ENCODE results near the gene ZSWIM6. TPM values are rescaled to one million over a fixed set of nuclear protein-coding genes. Genes with fewer than 3 reads are reported as not detected.

The ZSWIM6 gene
- total RNA-seq, 1 donor from 2014 or later, result 48.5 TPM

GRCh38 chr5:61519728-61520277 lies 187.7 kb downstream of the ZSWIM6 start:
- DNase-seq (ENCODE audit: low spot score in 2 of 2), result no peak
- no peak for FAIRE-seq

- no peak for DNase-seq (ENCODE audit: low spot score in 2 of 2)
- no peak for FAIRE-seq
Observed at GRCh38 chr5:61523073-61523472, 191.0 kb downstream of the ZSWIM6 start.

DNA sequence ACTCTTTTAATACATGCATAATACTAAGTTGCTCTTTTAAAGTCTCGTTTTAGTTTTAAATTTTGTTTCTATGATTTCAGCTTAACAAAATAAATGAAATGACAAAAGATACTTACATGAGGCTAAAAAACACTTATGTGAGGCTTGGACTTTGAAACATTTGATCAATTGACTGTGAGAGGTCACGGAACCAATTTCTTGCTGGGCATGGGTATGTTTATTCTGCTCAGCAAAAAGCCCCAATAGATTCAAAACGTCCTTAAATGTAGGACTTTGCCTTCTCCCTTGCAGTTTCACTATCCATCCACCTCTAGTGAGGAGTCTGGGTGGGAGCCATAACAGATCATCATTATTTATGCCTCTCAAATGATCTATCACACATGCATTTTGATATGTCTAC lies 191.9 kb downstream of the ZSWIM6 start:
- no peak for DNase-seq (ENCODE audit: low spot score in 2 of 2)
- FAIRE-seq, result no peak

GRCh38 chr5:61525512-61526206 lies 193.6 kb downstream of the ZSWIM6 start:
- FAIRE-seq (no peak), DNase-seq (ENCODE audit: low spot score in 2 of 2) (no peak)

DNA sequence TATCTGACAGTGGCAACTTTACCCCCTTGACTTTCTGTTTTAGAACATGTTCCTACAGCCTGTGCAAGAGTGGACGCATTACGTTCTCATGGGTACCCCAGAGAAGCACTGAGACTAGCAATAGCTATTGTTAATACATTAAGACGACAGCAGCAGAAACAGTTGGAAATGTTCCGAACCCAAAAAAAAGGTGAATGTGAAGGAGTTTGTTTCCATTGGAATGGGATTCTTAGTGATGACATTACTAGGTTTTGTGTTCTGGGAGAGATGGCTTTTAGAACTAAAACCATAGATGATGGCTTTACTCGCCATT lies 194.1 kb downstream of the ZSWIM6 start:
- FAIRE-seq (no peak), DNase-seq (ENCODE audit: low spot score in 2 of 2) (no peak)

DNA sequence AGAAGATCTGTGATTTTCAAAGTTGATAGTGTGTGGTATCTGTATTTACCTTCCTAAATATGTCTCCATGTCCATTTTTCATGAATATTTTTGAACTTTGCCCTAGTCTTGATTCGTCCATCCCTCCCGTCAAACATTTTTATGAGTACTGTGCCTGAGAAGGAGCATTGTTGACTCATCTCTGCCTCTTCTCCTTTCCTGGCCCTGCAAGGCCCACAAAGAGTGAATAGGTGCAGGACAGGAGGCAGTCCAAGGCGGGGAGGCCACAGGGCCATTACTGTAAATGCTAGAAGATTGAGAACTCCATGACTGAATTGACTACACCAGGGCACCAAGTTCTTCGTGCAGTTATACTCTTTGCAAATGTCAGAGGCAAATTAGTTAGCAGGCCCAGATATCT lies 200.9 kb downstream of the ZSWIM6 start:
- no peak for DNase-seq (ENCODE audit: low spot score in 2 of 2)
- no peak for FAIRE-seq

GRCh38 chr5:61534481-61535267 lies 202.6 kb downstream of the ZSWIM6 start:
- DNase-seq (ENCODE audit: low spot score in 2 of 2) (no peak), FAIRE-seq (no peak)

DNA sequence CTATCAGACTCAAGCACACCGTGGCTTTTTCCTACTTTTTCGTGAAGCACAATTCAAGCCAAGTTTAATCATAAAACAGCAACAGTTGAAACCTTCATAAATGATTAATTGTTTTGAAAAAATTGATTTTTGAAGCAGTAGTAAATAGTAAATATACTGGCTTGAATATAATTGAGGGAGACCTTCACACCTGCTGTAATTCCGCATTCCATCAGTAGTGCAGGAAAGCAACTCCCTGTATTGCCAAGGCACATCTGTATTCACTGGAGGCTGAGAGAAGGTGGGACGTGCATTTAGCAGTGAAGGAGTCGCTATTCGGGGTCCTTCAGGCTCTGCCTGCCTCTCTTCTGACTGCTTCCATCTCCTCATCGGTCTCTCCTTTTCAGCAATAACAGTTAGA lies 203.8 kb downstream of the ZSWIM6 start:
- DNase-seq (ENCODE audit: low spot score in 2 of 2) (no peak), FAIRE-seq (no peak)

DNA sequence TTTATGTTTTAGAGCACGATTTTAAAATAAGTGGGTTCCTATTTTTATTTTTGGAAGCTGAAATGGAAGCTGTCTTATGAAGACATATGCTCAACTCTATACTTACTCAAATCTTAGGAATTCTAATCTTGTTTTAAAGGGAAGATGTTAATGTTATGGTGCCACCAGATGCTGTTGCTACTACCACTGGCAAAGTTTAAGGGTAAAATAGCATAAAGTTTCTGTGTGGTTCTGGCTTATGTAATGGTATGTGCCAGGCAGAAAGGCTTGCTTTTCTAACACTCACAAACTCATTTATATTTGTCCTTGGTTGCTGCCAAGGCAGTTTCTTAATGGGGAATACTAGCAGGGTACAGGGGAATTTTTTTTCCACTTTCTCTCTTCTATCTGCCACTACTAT lies 204.9 kb downstream of the ZSWIM6 start:
- FAIRE-seq, result no peak
- no peak for DNase-seq (ENCODE audit: low spot score in 2 of 2)

DNA sequence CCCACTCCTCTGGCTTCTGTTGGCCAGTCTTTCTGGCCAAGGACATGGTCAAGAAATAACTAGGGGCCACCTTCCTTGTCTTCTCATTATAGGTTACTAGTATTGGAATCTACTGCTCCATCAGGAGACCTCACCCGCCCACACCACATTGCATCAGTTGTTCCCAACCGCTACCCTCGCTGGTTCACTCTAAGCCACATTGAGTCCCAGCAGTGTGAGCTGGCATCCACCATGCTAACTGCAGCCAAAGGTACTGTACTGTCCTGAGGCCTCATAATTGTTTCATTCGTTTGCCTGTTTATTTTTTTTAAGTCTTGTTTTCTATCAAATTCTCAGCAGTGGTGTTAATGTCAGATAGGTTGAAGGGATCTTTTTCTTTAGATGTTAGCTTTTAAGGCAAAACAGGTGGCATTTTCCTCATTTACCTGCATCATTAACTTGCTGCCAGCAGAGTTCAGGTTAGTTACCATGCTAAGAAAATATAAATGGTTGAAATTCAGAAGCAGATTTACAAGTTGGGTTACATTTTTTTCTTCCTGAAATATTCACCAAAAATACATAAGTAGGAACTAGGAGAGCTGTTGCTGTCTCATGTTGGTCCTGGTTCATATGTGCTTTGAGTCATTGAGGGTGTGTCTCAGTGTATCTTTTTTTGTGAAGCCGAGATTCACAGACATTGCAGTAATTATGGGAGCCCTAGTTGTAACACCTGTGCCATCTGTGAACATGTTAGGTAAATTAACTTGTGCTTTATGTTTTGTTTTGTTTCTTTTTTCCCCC lies 206.9 kb downstream of the ZSWIM6 start:
- no peak for DNase-seq (ENCODE audit: low spot score in 2 of 2)
- FAIRE-seq, result no peak

- DNase-seq (ENCODE audit: low spot score in 2 of 2) (no peak), FAIRE-seq (no peak)
Observed at GRCh38 chr5:61549530-61549929, 217.5 kb downstream of the ZSWIM6 start.

GRCh38 chr5:61551637-61552313 lies 219.7 kb downstream of the ZSWIM6 start:
- FAIRE-seq (no peak), DNase-seq (ENCODE audit: low spot score in 2 of 2) (no peak)

DNA sequence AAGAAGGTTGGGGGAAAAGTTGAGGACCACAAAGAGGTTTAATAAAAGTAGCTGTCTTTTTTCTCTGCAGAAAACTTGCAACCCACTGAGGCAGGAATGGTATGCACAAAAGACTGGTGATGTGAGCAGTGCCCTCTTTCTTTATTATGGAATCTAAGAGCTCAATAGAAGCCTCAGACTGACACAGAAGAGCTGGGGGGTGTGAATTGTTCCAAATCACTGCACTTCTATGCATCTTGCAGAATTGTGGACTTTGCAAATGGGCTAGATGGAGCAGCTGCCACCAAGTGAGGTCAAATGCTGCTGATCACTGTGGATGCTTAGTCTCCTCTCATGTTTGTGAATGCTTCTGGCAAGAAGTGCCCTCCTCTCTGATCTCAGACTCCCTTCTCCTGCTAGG lies 227.1 kb downstream of the ZSWIM6 start:
- DNase-seq (ENCODE audit: low spot score in 2 of 2) (no peak), FAIRE-seq (no peak)

- DNase-seq (ENCODE audit: low spot score in 2 of 2) (no peak), FAIRE-seq (no peak)
Observed at GRCh38 chr5:61559722-61560121, 227.7 kb downstream of the ZSWIM6 start.

DNA sequence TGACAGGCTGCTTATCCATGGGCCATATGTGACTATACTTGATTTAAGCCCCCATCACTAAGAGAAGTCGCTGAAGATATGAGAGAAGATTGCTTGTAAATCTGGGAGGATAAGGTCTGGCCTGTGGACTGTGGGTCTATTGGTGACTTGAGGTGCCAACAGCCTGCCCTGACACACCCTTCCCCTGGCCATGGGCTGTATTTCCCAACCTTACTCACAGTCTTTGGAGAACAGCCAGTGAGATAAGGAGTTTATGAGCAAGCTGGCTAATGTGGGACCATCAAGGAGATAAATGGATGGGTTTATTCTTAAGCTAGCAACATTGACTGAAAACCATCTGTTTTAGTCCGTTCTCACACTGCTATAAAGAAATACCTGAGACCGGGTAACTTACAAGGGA lies 231.3 kb downstream of the ZSWIM6 start:
- no peak for FAIRE-seq
- DNase-seq (ENCODE audit: low spot score in 2 of 2), result no peak

DNA sequence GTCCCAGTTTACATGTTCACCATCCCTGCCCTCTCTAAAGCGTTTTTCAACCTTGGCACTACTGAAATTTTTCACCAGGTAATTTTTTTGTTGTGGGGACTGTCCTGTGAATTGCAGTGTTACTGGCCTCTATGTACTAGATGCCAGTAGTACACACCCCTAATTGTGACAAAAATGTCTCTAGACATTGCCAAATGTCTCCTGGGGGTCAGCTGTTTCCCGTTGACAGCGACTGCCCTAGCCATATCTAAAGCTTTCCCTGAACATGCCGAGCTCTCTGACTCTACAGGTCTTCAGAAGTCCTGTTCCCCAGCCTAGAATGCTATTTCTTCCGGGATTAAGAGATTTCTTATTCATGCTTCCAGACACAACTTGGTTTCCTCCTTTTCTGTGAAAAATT lies 235.3 kb downstream of the ZSWIM6 start:
- DNase-seq (ENCODE audit: low spot score in 2 of 2) (no peak), FAIRE-seq (no peak)

DNA sequence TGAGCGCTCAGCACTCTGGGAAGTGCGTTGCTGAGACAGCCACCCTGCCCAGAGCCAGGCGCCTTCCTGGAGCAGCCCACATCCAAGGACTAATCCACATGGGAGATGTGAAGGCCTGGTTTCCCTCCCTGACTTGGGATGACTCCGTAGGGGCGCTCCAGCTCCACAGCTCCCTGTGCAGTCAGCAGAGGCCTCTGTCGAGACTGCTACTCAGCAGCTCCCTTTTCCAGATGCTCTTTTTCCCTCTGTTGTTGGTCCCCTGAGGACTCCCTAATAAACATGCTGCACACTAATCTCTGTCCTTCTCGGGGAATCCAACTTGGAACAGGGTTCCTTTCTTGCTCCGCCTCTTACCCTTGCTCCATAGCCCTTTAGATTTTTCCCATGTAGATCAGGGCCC lies 237.3 kb downstream of the ZSWIM6 start:
- FAIRE-seq (no peak), DNase-seq (ENCODE audit: low spot score in 2 of 2) (no peak)

- FAIRE-seq (no peak), DNase-seq (ENCODE audit: low spot score in 2 of 2) (no peak)
Observed at GRCh38 chr5:61570767-61571166, 238.7 kb downstream of the ZSWIM6 start.

- no peak for FAIRE-seq
- no peak for DNase-seq (ENCODE audit: low spot score in 2 of 2)
Observed at GRCh38 chr5:61572959-61573358, 240.9 kb downstream of the ZSWIM6 start.

DNA sequence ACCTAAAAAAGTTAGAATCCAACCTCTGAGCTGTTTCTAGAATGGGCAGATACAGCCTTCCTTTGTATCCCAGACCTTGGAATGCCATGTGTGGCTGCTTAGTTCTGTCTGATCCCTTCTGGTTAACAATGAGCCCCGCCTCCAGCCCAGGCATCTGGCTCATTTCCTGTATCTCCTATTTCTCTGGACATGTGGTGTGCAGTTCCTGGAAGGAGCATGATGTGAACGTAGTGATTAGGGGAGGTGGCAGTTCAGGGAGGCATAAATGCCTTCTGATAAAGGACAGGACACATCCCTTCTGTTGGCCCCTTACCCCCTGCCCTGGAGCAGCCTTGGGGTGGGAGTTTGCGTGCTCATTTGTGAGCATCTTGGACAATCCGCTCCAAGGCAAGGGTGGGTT lies 243.0 kb downstream of the ZSWIM6 start:
- no peak for DNase-seq (ENCODE audit: low spot score in 2 of 2)
- FAIRE-seq, result no peak

DNA sequence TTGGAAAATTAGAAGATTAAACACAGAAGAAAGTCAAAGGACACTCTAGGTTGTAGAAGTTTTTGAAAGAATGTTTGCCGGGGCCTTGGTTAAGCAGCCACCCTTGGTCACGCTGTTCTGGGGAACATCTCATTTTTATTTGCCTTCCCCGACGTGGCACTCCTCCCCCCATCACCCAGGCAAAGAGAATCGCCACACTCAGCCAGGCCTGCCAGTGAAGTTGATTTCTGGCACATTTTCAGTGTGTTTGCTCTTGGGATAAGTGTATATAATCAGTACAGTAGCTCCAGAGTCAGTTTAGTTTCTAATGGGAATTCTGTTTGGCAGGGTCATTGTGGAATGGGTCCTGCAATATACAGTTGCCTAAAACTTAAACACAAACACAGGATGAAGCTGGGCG lies 243.5 kb downstream of the ZSWIM6 start:
- FAIRE-seq, result no peak
- no peak for DNase-seq (ENCODE audit: low spot score in 2 of 2)
